K562 (cell line): Measurements from ENCODE around the gene EXT2. TPM values are rescaled to one million over a fixed set of nuclear protein-coding genes. Genes with fewer than 3 reads are reported as not detected.
A peak's percentile ranks its signal among the peaks of the same experiment; 100 is the strongest.

Experiments
- CEBPB ChIP-seq: fragments of 450-650 bp; IDR thresholded peaks from 2 replicates; pipeline ENCODE4 v1.6.1; 2016; ENCODE audit warnings: missing genetic modification characterization, missing compliant biosample characterization
- FOXA1 ChIP-seq: fragments of 450-650 bp; IDR thresholded peaks from 2 replicates; pipeline ENCODE4 v1.6.1; 2016; ENCODE audit warnings: mild to moderate bottlenecking, borderline replicate concordance
- HLTF ChIP-seq: fragments of 450-650 bp; IDR thresholded peaks from 2 replicates; pipeline ENCODE4 v1.6.1; 2016
- HMG20A ChIP-seq: fragments of 450-650 bp; formaldehyde crosslinking; conservative IDR thresholded peaks from 2 replicates; pipeline ENCODE4 v1.4.0; 2020; ENCODE audit warnings: mild to moderate bottlenecking, mixed read lengths
- HNRNPLL ChIP-seq: fragments of 200-400 bp; formaldehyde crosslinking; IDR thresholded peaks from 2 replicates; pipeline ENCODE4 v1.6.1; 2017; ENCODE audit warnings: low read length, low read depth, mild to moderate bottlenecking; ENCODE audit not compliant: poor library complexity, severe bottlenecking
- MYBL2 ChIP-seq, 2 experiments: fragments of 450-650 bp in 1 of 2; sonication (generic) in 1 of 2; formaldehyde crosslinking in 1 of 2; IDR thresholded peaks; 2 replicates each; pipeline versions ENCODE4 v1.6.1 to v1.8.1; 2017 to 2022; ENCODE audit warnings: borderline replicate concordance in 1 of 2, inconsistent platforms in 1 of 2, low read depth in 1 of 2, mild to moderate bottlenecking in 1 of 2, missing genetic modification reagents in 1 of 2, moderate library complexity in 1 of 2
- NR1H2 ChIP-seq: sonication (generic); formaldehyde crosslinking; IDR thresholded peaks from 2 replicates; pipeline ENCODE4 v1.4.0; 2020; ENCODE audit warnings: mild to moderate bottlenecking, missing genetic modification reagents
- SAFB ChIP-seq: fragments of 200-400 bp; formaldehyde crosslinking; IDR thresholded peaks from 2 replicates; pipeline ENCODE4 v1.6.1; 2017; ENCODE audit warnings: low read depth, low read length, borderline replicate concordance
- SIRT6 ChIP-seq: IDR thresholded peaks from one replicate; pipeline ENCODE4 v1.6.1; 2012; ENCODE audit warnings: low read depth, mild to moderate bottlenecking, control low read depth, inconsistent platforms, low read length, moderate library complexity
- SMAD1 ChIP-seq: fragments of 150-350 bp; IDR thresholded peaks from 2 replicates; pipeline ENCODE4 v1.6.1; 2014; ENCODE audit warnings: low read length, low read depth; ENCODE audit not compliant: partially characterized antibody
- SMARCA4 ChIP-seq: fragments of 450-650 bp; IDR thresholded peaks from 2 replicates; pipeline ENCODE4 v1.6.1; 2016
- SPI1 ChIP-seq: IDR thresholded peaks from 2 replicates; pipeline ENCODE4 v1.6.1; 2011; ENCODE audit warnings: low read depth, low read length, control low read depth, borderline replicate concordance
- YBX1 ChIP-seq: fragments of 450-650 bp; IDR thresholded peaks from 2 replicates; pipeline ENCODE4 v1.7.1; 2016; ENCODE audit warnings: mild to moderate bottlenecking
- ZBTB8A ChIP-seq: fragments of 450-650 bp; IDR thresholded peaks from 2 replicates; pipeline ENCODE4 v1.6.1; 2018; ENCODE audit warnings: mild to moderate bottlenecking, moderate library complexity; ENCODE audit not compliant: partially characterized antibody
- ZC3H4 ChIP-seq: sonication (generic); formaldehyde crosslinking; IDR thresholded peaks from 2 replicates; pipeline ENCODE4 v1.9.0; 2021; ENCODE audit warnings: missing genetic modification reagents, borderline replicate concordance
- ZFP91 ChIP-seq: sonication (generic); formaldehyde crosslinking; IDR thresholded peaks from 2 replicates; pipeline ENCODE4 v1.8.0; 2022; ENCODE audit warnings: mild to moderate bottlenecking, missing genetic modification reagents
- ZKSCAN8 ChIP-seq: fragments of 200-800 bp; sonication (Bioruptor generic); IDR thresholded peaks from 2 replicates; pipeline ENCODE4 v1.6.1; 2016; ENCODE audit warnings: missing genetic modification characterization, missing compliant biosample characterization
- ZNF830 ChIP-seq: fragments of 250-450 bp; sonication (Bioruptor Pico); IDR thresholded peaks from 2 replicates; pipeline ENCODE4 v1.5.0; 2021; ENCODE audit warnings: mild to moderate bottlenecking
- ZSCAN29 ChIP-seq: fragments of 450-650 bp; IDR thresholded peaks from 2 replicates; pipeline ENCODE4 v1.6.1; 2017
- polyA plus RNA-seq, 8 experiments: library from polyadenylated mRNA; depleted of rRNA in 4 of 8; stranded (reverse) in 5 of 8; unstranded in 3 of 8; fragments of >200 nt; fragmentation: Nextera tagmentation in 2 of 8; fragmentation: Illumina TruSeq in 1 of 8; extraction: Ambion mirVana in 2 of 8; extraction: Trizol in 1 of 8; gene quantifications; 2 replicates each; pipeline versions ENCODE4 v1.2.1 to v1.2.3, GENCODE V29; 2011 to 2014; ENCODE audit warnings: inconsistent platforms in 1 of 8, missing spikeins in 1 of 8
- total RNA-seq, 7 experiments: library from RNA; depleted of rRNA in 6 of 7; stranded (reverse); fragments of >200 nt in 6 of 7; fragmentation: Illumina TruSeq in 2 of 7; extraction: Trizol in 2 of 7; gene quantifications; 2 replicates each; pipeline versions ENCODE4 v1.2.1 to v1.2.3, GENCODE V29; 2011 to 2021; ENCODE audit warnings: low replicate concordance in 1 of 7
- TF ChIP-seq, protein P1 (sequence below), 3 experiments: IDR thresholded peaks in 2 of 3; conservative IDR thresholded peaks in 1 of 3; 2 replicates each; pipeline ENCODE4 v1.5.1; 2011 to 2012; ENCODE audit warnings: low read length in 3 of 3, mild to moderate bottlenecking in 3 of 3, control low read depth in 2 of 3, improper control_type of control experiment in 1 of 3, inconsistent platforms in 1 of 3, low read depth in 1 of 3, mixed read lengths in 1 of 3, moderate library complexity in 1 of 3; ENCODE audit not compliant: insufficient read depth in 2 of 3
- TF ChIP-seq, protein P2 (sequence below): fragments of 150-350 bp; IDR thresholded peaks from 2 replicates; pipeline ENCODE4 v1.6.1; 2014; ENCODE audit warnings: low read depth, mild to moderate bottlenecking, low read length, borderline replicate concordance
- TF ChIP-seq, protein P3 (sequence below): fragments of 250-450 bp; sonication (Bioruptor Pico); IDR thresholded peaks from 2 replicates; pipeline ENCODE4 v1.5.0; 2020; ENCODE audit warnings: mild to moderate bottlenecking

Gene EXT2
- total and polyA plus RNA-seq, 9 of the 15 experiments (the other 6 are each of a cell fraction or from before 2014, with no cell fraction given), result 7.5 to 52.1 (median 38.1) TPM

DNA sequence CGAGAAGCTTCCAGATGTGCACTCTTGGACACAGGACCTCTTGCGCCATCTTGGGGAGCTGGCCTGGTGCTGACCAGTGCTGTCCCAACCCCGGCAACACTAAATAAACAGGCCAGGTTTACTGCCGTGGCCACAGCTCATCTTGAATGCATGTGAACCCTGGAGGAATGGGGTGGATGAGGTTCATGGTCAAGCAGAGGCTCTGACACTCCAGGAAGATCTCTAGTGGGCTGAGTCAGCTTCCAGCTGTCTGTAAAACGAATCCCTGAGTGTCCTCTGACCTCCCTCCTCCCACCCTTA, 162.7 kb downstream of the EXT2 start (continued):
- TF ChIP-seq, protein P1, sequence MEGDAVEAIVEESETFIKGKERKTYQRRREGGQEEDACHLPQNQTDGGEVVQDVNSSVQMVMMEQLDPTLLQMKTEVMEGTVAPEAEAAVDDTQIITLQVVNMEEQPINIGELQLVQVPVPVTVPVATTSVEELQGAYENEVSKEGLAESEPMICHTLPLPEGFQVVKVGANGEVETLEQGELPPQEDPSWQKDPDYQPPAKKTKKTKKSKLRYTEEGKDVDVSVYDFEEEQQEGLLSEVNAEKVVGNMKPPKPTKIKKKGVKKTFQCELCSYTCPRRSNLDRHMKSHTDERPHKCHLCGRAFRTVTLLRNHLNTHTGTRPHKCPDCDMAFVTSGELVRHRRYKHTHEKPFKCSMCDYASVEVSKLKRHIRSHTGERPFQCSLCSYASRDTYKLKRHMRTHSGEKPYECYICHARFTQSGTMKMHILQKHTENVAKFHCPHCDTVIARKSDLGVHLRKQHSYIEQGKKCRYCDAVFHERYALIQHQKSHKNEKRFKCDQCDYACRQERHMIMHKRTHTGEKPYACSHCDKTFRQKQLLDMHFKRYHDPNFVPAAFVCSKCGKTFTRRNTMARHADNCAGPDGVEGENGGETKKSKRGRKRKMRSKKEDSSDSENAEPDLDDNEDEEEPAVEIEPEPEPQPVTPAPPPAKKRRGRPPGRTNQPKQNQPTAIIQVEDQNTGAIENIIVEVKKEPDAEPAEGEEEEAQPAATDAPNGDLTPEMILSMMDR (IDR thresholded peaks at IDR 0.05 in 2 of 3, conservative IDR thresholded peaks at IDR 0.05 in 1 of 3; ENCODE audit: insufficient read depth in 2 of 3, low read depth in 1 of 3, low read length in 3 of 3), result peak in 2 of 3 experiments; percentile 23 to 39; a peak in 2 of 6 replicates
- TF ChIP-seq ZKSCAN8 (CRISPR knock-in tag) (no peak), SIRT6 (no peak), FOXA1 (no peak), ZBTB8A (no peak), SAFB (no peak), ZC3H4 (no peak), SMAD1 (no peak), ZSCAN29 (no peak), SPI1 (no peak), ZFP91 (no peak), SMARCA4 (no peak), MYBL2 (IDR thresholded peaks at IDR 0.05; ENCODE audit: low read depth) (no peak), MYBL2 (CRISPR knock-in tag; IDR thresholded peaks at IDR 0.05; ENCODE audit: borderline replicate concordance) (no peak), HNRNPLL (no peak), ZNF830 (no peak), HMG20A (CRISPR knock-in tag) (no peak), YBX1 (no peak), CEBPB (tag) (peak; percentile 76), NR1H2 (CRISPR knock-in tag) (no peak), HLTF (no peak)
- TF ChIP-seq, protein P2, sequence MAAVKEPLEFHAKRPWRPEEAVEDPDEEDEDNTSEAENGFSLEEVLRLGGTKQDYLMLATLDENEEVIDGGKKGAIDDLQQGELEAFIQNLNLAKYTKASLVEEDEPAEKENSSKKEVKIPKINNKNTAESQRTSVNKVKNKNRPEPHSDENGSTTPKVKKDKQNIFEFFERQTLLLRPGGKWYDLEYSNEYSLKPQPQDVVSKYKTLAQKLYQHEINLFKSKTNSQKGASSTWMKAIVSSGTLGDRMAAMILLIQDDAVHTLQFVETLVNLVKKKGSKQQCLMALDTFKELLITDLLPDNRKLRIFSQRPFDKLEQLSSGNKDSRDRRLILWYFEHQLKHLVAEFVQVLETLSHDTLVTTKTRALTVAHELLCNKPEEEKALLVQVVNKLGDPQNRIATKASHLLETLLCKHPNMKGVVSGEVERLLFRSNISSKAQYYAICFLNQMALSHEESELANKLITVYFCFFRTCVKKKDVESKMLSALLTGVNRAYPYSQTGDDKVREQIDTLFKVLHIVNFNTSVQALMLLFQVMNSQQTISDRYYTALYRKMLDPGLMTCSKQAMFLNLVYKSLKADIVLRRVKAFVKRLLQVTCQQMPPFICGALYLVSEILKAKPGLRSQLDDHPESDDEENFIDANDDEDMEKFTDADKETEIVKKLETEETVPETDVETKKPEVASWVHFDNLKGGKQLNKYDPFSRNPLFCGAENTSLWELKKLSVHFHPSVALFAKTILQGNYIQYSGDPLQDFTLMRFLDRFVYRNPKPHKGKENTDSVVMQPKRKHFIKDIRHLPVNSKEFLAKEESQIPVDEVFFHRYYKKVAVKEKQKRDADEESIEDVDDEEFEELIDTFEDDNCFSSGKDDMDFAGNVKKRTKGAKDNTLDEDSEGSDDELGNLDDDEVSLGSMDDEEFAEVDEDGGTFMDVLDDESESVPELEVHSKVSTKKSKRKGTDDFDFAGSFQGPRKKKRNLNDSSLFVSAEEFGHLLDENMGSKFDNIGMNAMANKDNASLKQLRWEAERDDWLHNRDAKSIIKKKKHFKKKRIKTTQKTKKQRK, result no peak
- TF ChIP-seq, protein P3, sequence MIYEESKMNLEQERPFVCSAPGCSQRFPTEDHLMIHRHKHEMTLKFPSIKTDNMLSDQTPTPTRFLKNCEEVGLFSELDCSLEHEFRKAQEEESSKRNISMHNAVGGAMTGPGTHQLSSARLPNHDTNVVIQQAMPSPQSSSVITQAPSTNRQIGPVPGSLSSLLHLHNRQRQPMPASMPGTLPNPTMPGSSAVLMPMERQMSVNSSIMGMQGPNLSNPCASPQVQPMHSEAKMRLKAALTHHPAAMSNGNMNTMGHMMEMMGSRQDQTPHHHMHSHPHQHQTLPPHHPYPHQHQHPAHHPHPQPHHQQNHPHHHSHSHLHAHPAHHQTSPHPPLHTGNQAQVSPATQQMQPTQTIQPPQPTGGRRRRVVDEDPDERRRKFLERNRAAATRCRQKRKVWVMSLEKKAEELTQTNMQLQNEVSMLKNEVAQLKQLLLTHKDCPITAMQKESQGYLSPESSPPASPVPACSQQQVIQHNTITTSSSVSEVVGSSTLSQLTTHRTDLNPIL, result no peak
